GM19238 (cell line): ENCODE measurements around the gene RAP2A.

Experiments used
- DNase-seq: peaks from one replicate; pipeline ENCODE4 v3.0.0; 2011; ENCODE audit warnings: low spot score; ENCODE audit not compliant: insufficient read length

The RAP2A gene

DNA sequence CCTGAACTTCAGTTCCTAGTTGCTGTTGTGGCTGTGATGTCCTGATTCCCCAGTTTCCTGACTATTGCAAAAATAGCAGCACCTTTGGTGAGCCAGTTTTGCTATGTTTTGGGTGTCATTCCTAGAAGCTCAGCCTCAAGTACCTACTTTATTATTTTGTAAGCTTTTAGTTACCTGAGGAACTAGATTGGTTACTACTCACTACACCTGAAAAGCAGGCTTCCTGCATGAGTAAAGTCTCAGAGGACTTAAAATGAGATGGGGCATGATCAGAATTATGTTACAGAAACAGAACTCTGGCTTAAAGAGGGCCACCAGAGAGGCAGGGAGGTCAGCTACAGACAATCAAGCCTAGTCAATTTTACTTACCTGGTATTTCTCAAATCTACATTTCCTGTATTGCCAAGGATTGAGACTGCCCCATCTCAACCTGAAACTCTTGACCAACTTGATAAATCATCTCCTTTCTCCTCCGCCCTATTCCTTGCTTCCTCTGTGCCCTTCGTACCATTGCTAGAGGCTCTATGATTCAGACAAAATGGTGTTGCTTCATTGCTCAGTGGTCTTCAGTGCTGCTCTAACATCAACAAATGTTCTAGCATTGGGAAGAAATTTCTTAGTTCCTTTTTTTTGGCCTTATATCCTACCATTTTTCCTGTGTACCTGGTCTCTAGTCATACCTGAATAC is 58.9 kb downstream of the RAP2A start:
- no peak for DNase-seq

- no peak for DNase-seq
These were observed 59.5 kb downstream of the RAP2A start for GRCh38 chr13:97493456-97493855.

DNA sequence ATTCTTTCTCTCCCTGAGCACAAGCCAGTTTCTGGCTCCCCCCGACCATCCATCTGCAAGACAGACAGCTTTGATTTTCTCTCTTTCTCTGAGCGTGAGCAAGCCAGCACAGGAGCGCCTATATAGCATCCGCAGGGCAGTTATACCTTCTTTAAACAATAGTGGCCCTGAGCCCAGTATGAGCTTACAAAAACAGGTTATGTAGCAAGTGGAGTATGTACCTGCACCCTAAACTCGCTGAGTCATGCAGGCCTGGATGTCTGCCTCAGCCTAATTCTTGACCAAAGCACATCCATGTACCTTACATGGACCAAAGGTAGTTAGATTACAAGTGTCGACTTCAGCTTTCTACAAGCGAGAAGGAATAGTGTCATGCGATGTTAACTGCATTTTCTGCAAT is 61.7 kb downstream of the RAP2A start:
- DNase-seq: no peak

GRCh38 chr13:97496511-97496910 is 62.5 kb downstream of the RAP2A start:
- DNase-seq: no peak

- no peak for DNase-seq
These were observed 63.4 kb downstream of the RAP2A start for GRCh38 chr13:97497400-97497799.

DNA sequence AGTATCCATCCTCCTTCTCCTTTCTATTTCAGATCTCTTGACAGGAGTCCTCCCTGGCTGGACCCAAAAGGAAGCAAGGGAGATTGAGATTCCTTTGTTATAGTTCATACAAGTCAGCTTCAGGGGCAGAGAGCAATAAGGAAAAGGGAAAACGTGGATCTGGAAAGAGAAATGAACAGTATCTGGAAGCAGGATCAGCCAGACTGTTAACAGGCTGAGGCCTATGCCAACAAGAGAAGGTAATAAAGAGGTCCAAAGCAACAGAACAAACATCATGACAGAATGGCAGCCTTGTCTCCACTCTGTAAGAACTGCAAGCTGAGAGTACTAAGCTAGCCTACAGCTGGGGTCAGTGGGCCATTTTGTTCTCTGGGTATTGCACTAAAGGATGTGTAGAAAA is 64.5 kb downstream of the RAP2A start:
- DNase-seq: no peak

GRCh38 chr13:97499181-97499580 is 65.2 kb downstream of the RAP2A start:
- no peak for DNase-seq

GRCh38 chr13:97502181-97502580 is 68.2 kb downstream of the RAP2A start:
- DNase-seq: no peak

DNA sequence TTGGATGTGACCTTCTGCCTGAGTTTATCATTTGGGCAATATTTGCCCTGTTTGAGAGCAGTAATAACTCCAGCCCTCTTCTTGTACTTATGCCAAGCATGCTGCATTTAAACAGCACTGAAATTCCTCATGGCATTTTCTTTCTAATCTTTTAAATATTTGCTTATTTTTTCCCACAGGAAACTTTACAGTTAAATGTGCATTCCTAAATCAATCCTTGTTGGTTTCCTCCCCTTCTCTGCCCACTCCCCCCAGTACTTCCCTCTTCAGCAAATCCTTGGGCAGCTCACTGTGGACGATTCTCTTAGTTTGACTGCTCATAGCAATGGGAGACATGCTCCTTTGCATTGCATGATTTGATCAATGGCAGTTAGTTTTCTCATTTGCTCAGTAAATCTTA is 68.7 kb downstream of the RAP2A start:
- DNase-seq: no peak

DNA sequence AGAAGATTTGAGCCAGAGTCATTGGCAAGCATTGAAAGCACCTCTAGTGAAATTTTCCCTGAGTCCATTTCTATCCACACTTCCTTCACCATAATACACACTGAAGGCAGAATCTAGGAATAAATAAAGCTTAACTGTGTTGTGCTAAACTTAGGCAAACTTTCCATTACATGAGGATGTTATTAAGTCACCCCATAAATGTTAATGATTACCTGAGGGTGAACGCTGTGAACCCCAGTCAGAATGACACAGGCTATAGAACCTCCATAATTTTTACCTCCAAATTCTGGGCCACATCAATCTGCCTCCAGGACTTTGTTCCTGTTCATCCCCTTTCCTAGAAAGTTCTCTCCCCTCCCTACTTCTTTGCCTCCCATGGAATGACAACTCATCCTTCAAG is 71.0 kb downstream of the RAP2A start:
- no peak for DNase-seq

DNA sequence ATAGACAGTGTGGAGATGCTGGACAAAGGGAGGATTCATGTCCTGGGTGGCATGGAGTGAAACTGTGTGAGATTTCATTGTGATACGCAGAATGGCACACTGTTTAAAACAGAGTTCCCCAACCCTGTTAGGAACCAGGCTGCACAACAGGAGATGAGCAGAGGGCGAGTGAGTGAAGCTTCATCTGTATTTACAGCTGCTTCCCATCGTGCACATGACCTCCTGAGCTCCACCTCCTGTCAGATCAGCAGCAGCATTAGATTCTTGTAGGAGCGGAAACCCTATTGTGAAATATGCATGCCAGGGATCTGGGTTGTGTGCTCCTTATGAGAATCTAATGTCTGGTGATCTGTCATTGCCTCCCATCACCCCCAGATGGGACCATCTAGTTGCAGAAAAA is 72.5 kb downstream of the RAP2A start:
- DNase-seq: no peak

DNA sequence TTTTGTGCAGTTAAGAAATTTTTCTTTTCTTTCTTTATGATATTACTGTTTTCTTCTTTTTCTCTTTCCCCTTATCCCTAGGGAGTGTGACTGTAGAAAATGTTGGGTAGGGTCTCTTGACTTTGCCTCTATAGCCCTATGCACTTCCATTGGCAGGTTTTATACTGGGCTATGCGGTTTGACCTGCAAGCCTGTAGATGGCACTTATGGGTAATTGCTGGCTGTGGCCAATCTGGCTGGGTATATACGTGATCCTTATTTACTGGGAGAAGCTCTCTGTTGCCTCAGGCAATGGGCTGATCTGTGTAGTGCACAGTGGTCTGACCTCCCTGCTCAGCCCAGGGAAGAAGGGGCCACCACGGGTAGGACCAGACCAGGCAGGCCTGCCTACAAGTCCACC is 78.8 kb downstream of the RAP2A start:
- no peak for DNase-seq

DNA sequence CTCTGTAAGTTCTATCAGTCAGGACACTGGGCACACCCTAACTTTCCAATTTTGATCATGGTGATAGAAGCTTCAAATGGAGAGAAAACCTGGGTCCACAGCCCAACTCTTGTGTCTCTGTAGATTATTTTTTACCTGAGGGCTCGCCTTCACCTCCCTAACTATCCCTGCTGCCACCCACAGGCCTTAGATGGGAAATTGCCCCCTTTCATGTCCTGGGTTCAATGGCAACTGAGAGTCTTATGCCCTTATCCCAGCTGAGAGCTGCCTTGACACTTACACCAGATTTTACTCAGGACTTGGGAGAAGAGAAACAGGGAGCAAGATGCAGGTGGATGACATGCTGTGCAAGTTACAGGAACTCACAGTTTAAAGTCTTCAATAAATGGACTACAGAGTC is 81.7 kb downstream of the RAP2A start:
- DNase-seq: no peak

DNA sequence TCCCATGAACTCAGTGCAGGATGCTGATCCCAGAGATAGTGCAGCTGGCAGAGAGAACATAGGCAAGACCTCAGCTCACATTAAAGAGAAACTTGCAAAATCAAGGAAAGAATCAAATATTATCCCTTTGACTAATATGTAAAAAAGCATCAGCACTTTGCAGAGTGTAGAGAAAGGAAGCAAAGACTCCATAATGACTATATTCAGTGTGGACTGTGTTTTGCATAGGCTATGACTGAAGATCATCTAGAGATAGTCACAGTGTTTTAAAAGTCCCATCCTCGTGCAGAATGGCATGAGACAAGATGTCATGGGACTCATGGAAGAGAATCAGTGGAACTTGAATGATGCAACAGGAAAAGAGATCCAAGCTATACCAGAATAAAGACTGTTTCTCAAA is 84.0 kb downstream of the RAP2A start:
- no peak for DNase-seq
